ENCODE data around the gene GUK1. TPM values are rescaled to one million over a fixed set of nuclear protein-coding genes. Genes with fewer than 3 reads are reported as not detected.

The GUK1 gene
- total RNA-seq, 2 experiments from 2014 or later, result 154 to 197 TPM

- Histone ChIP-seq H2AFZ (ENCODE audit: low read length) (no peak overlapping the region), H3K4me2 (ENCODE audit: low read length) (no peak overlapping the region), H3K9me2 (ENCODE audit: insufficient read depth, low read length) (no peaks in the 10 kb centered on the region), H3K9me3 (ENCODE audit: low read length) (no peaks in the 10 kb centered on the region), H3K27ac (ENCODE audit: low read depth, low read length, poor library complexity, severe bottlenecking) (no peak overlapping the region), H4K20me1 (ENCODE audit: insufficient read depth, low read length) (peaks cover 16% of the 10 kb centered on the region; the same call in 1 of the 2 replicates), H3K4me3 (ENCODE audit: low read depth, low read length, poor library complexity, severe bottlenecking) (no peak overlapping the region), H3K36me3 (ENCODE audit: insufficient read depth, low read length) (peaks cover 45% of the 10 kb centered on the region), H3K4me1 (ENCODE audit: insufficient read depth, low read length, poor library complexity, severe bottlenecking) (peaks cover 42% of the 10 kb centered on the region), H3K79me2 (ENCODE audit: insufficient read depth, low read depth, low read length) (peaks cover 27% of the 10 kb centered on the region)
- intact Hi-C loops (cut with micrococcal nuclease; ENCODE audit: unreplicated experiment), result no loop called here
- no peak for DNase-seq (ENCODE audit: low spot score)
- POLR2A ChIA-PET, result no interaction called here
- no TSS peak for BruUV-seq (replicated peaks)
- no peak for TF ChIP-seq EZH2phosphoT487 (IDR thresholded peaks at IDR 0.05; ENCODE audit: borderline replicate concordance, low read depth, low read length)
- TF ChIP-seq, protein P1, sequence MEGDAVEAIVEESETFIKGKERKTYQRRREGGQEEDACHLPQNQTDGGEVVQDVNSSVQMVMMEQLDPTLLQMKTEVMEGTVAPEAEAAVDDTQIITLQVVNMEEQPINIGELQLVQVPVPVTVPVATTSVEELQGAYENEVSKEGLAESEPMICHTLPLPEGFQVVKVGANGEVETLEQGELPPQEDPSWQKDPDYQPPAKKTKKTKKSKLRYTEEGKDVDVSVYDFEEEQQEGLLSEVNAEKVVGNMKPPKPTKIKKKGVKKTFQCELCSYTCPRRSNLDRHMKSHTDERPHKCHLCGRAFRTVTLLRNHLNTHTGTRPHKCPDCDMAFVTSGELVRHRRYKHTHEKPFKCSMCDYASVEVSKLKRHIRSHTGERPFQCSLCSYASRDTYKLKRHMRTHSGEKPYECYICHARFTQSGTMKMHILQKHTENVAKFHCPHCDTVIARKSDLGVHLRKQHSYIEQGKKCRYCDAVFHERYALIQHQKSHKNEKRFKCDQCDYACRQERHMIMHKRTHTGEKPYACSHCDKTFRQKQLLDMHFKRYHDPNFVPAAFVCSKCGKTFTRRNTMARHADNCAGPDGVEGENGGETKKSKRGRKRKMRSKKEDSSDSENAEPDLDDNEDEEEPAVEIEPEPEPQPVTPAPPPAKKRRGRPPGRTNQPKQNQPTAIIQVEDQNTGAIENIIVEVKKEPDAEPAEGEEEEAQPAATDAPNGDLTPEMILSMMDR (conservative IDR thresholded peaks at IDR 0.05; ENCODE audit: low read length), result no peak
- CTCF ChIA-PET (ENCODE audit: unreplicated experiment), result no interaction called here
Observed at GRCh38 chr1:228147151-228147693, 7.1 kb downstream of the GUK1 start.

GRCh38 chr1:228147768-228148167 is 7.7 kb downstream of the GUK1 start:
- BruUV-seq (replicated peaks), result no TSS peak
- H3K9me2 ChIP-seq (ENCODE audit: insufficient read depth, low read length), result no peaks in the 10 kb centered on the region
- intact Hi-C loops (cut with micrococcal nuclease; ENCODE audit: unreplicated experiment), result no loop called here
- no peak overlapping the region for H3K27ac ChIP-seq (ENCODE audit: low read depth, low read length, poor library complexity, severe bottlenecking)
- no peak for DNase-seq (ENCODE audit: low spot score)
- no peak overlapping the region for H3K4me2 ChIP-seq (ENCODE audit: low read length)
- peaks cover 21% of the 10 kb centered on the region for H3K79me2 ChIP-seq (ENCODE audit: insufficient read depth, low read depth, low read length)
- no peak overlapping the region for H2AFZ ChIP-seq (ENCODE audit: low read length)
- H4K20me1 ChIP-seq (ENCODE audit: insufficient read depth, low read length), result peaks cover 14% of the 10 kb centered on the region; the same call in 1 of the 2 replicates
- ChIA-PET POLR2A (interaction anchor here (1.0 kb wide), 1 partner anchor 9 kb away, joined by 3 read pairs; no protein-coding TSS in a partner anchor), CTCF (ENCODE audit: unreplicated experiment) (interaction anchor here (0.5 kb wide), 1 partner anchor 22 kb away, joined by 3 read pairs; no protein-coding TSS in a partner anchor)
- peaks cover 36% of the 10 kb centered on the region for H3K4me1 ChIP-seq (ENCODE audit: insufficient read depth, low read length, poor library complexity, severe bottlenecking)
- TF ChIP-seq, protein P1 (conservative IDR thresholded peaks at IDR 0.05; ENCODE audit: low read length), result no peak
- TF ChIP-seq EZH2phosphoT487 (IDR thresholded peaks at IDR 0.05; ENCODE audit: borderline replicate concordance, low read depth, low read length), result no peak
- peaks cover 40% of the 10 kb centered on the region for H3K36me3 ChIP-seq (ENCODE audit: insufficient read depth, low read length)
- no peaks in the 10 kb centered on the region for H3K9me3 ChIP-seq (ENCODE audit: low read length)
- H3K4me3 ChIP-seq (ENCODE audit: low read depth, low read length, poor library complexity, severe bottlenecking), result no peak overlapping the region

GRCh38 chr1:228148196-228148861 is 8.2 kb downstream of the GUK1 start:
- no peaks in the 10 kb centered on the region for H3K9me2 ChIP-seq (ENCODE audit: insufficient read depth, low read length)
- no peak overlapping the region for H3K4me2 ChIP-seq (ENCODE audit: low read length)
- peaks cover 16% of the 10 kb centered on the region for H3K79me2 ChIP-seq (ENCODE audit: insufficient read depth, low read depth, low read length)
- H3K9me3 ChIP-seq (ENCODE audit: low read length), result no peaks in the 10 kb centered on the region
- TF ChIP-seq, protein P1 (conservative IDR thresholded peaks at IDR 0.05; ENCODE audit: low read length), result no peak
- TF ChIP-seq EZH2phosphoT487 (IDR thresholded peaks at IDR 0.05; ENCODE audit: borderline replicate concordance, low read depth, low read length), result no peak
- CTCF ChIA-PET (ENCODE audit: unreplicated experiment), result interaction anchor here (0.5 kb wide), 1 partner anchor 23 kb away, joined by 3 read pairs; no protein-coding TSS in a partner anchor
- intact Hi-C loops (cut with micrococcal nuclease; ENCODE audit: unreplicated experiment), result no loop called here
- DNase-seq (ENCODE audit: low spot score), result no peak
- H3K36me3 ChIP-seq (ENCODE audit: insufficient read depth, low read length), result peaks cover 35% of the 10 kb centered on the region
- H2AFZ ChIP-seq (ENCODE audit: low read length), result no peak overlapping the region
- no peak overlapping the region for H3K4me3 ChIP-seq (ENCODE audit: low read depth, low read length, poor library complexity, severe bottlenecking)
- peaks cover 8% of the 10 kb centered on the region; the same call in 1 of the 2 replicates for H4K20me1 ChIP-seq (ENCODE audit: insufficient read depth, low read length)
- POLR2A ChIA-PET, result interaction anchor here (1.0 kb wide), 1 partner anchor 10 kb away, joined by 3 read pairs; no protein-coding TSS in a partner anchor
- no peak overlapping the region for H3K27ac ChIP-seq (ENCODE audit: low read depth, low read length, poor library complexity, severe bottlenecking)
- peaks cover 31% of the 10 kb centered on the region for H3K4me1 ChIP-seq (ENCODE audit: insufficient read depth, low read length, poor library complexity, severe bottlenecking)
- BruUV-seq (replicated peaks), result no TSS peak
